Stimulated activated effector memory CD8-positive, alpha-beta T cell treated with anti-CD3 and anti-CD28 coated beads, Interleukin-12 subunit alpha, Interleukin-12 subunit beta, amount 100 ng/mL, for 72 hours (primary cell): Measurements from ENCODE around the gene TBK1.
"Not testable (repeated sequence)": the region's sequence is repeated elsewhere in the genome, so short reads cannot be mapped to it uniquely, and the experiment has no call there.

Experiments used
- ATAC-seq: fragments of 150-1000 bp; cut with Tn5 transposase; 2 replicates; pipeline ENCODE4 v1.10.0; 2021
- DNase-seq, 2 donors: peaks; one replicate each; pipeline ENCODE4 v3.0.0; 2021 to 2022; ENCODE audit warnings: low spot score in 2 of 2
- H3K27ac Mint-ChIP-seq: one replicate; pipeline ENCODE4 v1.8.0; 2022; ENCODE audit warnings: mild to moderate bottlenecking, mixed read lengths
- H3K36me3 Mint-ChIP-seq: one replicate; pipeline ENCODE4 v1.8.0; 2022; ENCODE audit warnings: mild to moderate bottlenecking, mixed read lengths
- H3K4me1 Mint-ChIP-seq: one replicate; pipeline ENCODE4 v1.8.0; 2022; ENCODE audit warnings: mixed read lengths
- H3K4me3 Mint-ChIP-seq: one replicate; pipeline ENCODE4 v1.8.0; 2022; ENCODE audit warnings: mild to moderate bottlenecking, mixed read lengths
- H3K9me3 Mint-ChIP-seq: one replicate; pipeline ENCODE4 v1.8.0; 2022; ENCODE audit warnings: mixed read lengths

TBK1 gene

DNA sequence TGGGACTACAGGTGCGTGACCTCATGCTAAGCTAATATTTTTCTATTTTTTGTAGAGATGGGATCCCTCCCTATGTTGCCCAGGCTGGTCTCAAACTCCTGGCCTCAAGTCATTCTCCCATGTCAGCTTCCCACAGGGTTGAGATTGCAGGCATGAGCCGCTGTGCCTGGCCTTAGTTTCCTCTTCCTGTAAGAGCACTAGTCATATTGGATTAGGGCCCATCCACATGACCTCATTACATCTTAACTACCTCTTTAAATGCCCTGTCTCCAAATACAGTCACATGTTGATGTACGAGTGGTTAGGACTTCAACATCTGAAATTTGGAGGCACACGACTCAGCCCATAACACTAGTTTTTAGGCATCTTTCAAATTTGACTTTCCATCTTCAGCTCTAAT lies 86.2 kb downstream of the TBK1 start:
- ATAC-seq (no peak), DNase-seq (no peak)
- H3K9me3 Mint-ChIP-seq: no peaks in the 10 kb centered on the region
- no peaks in the 10 kb centered on the region for H3K36me3 Mint-ChIP-seq
- H3K4me1 Mint-ChIP-seq: no peaks in the 10 kb centered on the region
- H3K27ac Mint-ChIP-seq: no peak overlapping the region
- H3K4me3 Mint-ChIP-seq: no peak overlapping the region

DNA sequence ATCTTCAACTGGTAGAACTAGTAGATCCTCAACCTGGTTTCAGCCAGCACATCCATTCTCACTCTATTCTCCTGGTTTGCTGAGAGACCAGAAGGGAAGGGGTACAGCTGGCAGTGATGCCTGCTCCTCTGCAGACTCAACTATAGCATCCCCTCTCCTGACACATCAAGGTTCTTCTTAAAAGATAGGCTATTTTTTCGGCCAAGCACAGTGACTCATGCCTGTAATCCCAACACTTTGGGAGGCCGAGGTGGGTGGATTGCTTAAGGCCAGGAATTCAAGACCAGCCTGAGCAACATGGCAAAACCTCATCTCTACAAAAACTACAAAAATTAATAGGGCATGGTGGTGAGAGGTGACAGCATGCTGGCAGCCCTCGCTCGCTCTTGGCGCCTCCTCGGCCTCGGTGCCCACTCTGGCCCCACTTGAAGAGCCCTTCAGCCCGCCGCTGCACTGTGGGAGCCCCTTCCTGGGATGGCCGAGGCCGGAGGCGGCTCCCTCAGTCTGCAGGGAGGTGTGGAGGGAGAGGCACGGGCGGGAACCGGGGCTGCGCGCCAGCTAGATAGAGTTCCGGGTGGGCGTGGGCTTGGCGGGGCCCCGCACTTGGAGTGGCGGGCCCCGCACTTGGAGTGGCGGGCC lies 90.6 kb downstream of the TBK1 start:
- not testable (repeated sequence) for H3K4me1 Mint-ChIP-seq, H3K36me3 Mint-ChIP-seq, DNase-seq, H3K4me3 Mint-ChIP-seq, H3K27ac Mint-ChIP-seq, H3K9me3 Mint-ChIP-seq, ATAC-seq

DNA sequence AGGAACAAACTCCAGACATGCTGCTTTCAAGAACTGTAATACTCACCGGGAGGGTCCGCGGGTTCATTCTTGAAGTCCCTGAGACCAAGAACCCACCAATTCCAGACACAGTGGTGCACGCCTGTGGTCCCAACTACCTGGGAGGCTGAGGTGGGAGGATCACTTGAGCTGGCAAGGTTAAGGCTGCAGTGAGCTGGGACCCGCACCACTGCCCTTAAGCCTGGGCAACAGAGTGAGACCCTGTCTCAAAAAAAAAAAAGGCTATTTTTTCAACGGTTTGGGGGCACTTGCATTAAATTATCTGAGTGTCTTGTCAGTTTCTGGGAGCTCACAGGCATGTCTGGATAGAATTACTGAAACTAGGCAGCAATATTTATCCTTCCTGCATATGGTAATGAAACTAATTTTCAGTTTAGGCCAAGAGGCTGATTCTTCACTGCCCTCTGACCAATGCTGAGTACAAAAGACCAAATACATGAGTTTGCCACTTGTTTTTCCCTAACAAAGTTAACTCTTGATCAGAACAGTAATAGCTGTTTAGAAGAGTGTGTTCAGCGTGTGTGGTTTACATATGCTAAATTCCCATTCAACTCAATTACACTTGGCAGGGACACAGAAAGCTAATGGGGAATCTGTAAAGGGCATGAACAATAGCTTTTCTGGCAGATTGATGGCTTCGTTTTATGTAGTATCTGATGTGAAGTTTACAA lies 92.6 kb downstream of the TBK1 start:
- no peak for DNase-seq

DNA sequence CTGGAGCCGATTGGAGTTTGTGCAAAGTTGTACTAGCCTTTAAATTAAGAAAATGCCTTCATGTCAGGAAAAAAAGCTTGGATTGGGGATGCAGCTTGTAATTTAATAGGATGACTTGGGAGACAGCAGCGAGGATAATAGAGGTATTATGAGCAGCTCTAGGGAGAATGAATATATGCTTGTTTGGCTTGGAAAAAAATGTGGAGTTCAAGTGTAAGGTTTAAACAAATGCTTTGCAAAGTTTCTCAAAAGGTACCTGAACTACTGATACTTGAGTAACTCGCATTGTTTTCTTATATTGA lies 93.1 kb downstream of the TBK1 start:
- no peak for DNase-seq
- Mint-ChIP-seq H3K4me1 (no peaks in the 10 kb centered on the region), H3K9me3 (no peaks in the 10 kb centered on the region), H3K4me3 (no peak overlapping the region), H3K36me3 (no peaks in the 10 kb centered on the region), H3K27ac (no peak overlapping the region)
- no peak for ATAC-seq

More for the DNA sequence above, 92.6 kb downstream of the TBK1 start:
- H3K36me3 Mint-ChIP-seq: no peaks in the 10 kb centered on the region
- H3K4me1 Mint-ChIP-seq: no peaks in the 10 kb centered on the region
- no peak for ATAC-seq
- no peak overlapping the region for H3K4me3 Mint-ChIP-seq
- no peak overlapping the region for H3K27ac Mint-ChIP-seq
- H3K9me3 Mint-ChIP-seq: no peaks in the 10 kb centered on the region

DNA sequence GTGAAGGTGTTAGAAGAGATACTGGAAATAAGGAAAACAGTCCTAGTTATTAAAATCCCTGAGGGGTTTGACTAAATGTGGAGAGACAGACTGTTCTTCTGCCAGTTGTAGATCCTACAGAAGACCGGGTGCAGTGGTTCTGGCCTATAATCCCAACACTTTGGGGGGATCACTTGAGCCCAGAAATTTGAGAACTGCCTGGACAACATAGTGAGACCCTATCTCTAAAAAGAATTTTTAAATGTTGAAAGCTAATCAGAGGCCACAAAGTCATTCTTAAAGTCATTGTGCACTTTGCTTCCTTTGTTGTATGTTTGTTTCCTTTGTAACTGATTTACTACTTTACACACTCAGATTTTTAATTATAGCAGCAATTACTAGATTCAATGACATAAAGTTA lies 97.2 kb downstream of the TBK1 start:
- ATAC-seq: no peak
- H3K4me1 Mint-ChIP-seq: no peaks in the 10 kb centered on the region
- no peak overlapping the region for H3K4me3 Mint-ChIP-seq
- no peaks in the 10 kb centered on the region for H3K36me3 Mint-ChIP-seq
- no peak for DNase-seq
- H3K27ac Mint-ChIP-seq: no peak overlapping the region
- no peaks in the 10 kb centered on the region for H3K9me3 Mint-ChIP-seq

DNA sequence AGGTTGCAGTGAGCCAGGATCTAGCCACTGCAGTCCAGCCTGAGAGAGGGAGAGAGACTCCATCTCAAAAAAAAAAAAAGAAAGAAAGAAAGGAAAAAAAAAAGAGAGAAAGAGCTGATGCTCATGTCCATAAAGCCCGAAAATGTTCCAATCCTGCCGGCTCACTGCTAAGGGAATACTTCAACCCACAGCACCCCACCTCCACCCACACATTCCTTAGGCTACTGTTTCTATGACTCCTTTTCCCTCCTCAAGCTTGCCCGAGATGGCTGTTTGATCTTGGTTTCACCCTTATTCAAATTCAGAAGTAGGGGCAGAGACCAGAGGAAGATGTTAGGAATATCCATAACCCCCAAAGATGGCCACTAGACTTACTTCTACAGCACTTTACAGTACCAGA lies 98.8 kb downstream of the TBK1 start:
- no peak overlapping the region for H3K4me3 Mint-ChIP-seq
- no peaks in the 10 kb centered on the region for H3K9me3 Mint-ChIP-seq
- ATAC-seq (no peak), DNase-seq (no peak)
- H3K27ac Mint-ChIP-seq: no peak overlapping the region
- no peaks in the 10 kb centered on the region for H3K4me1 Mint-ChIP-seq
- H3K36me3 Mint-ChIP-seq: no peaks in the 10 kb centered on the region

DNA sequence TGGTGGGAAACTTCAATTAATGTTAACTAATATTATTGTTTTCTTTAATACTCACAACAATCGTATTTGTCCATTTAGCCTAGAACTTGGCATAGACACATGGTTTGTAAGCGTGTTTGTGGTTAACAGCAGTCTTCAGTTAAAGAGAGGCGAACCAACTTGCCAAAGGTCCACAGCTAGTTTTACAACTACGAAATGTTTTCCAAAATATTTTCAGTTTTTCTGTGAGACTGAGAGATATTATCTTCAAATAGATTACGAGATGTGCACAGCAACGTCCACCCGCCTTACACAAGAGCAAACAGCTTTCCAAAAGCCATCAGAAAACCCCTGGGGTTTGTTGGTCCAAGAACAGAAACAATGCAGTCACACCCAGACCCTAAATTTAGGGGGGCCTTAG lies 99.8 kb downstream of the TBK1 start:
- no peak overlapping the region for H3K4me3 Mint-ChIP-seq
- H3K9me3 Mint-ChIP-seq: no peaks in the 10 kb centered on the region
- no peaks in the 10 kb centered on the region for H3K4me1 Mint-ChIP-seq
- ATAC-seq (no peak), DNase-seq (no peak)
- H3K36me3 Mint-ChIP-seq: no peaks in the 10 kb centered on the region
- H3K27ac Mint-ChIP-seq: no peak overlapping the region
